Fibroblast of mammary gland (primary cell): Measurements from ENCODE around the gene FGF11.

Experiments used
- DNase-seq: peaks from one replicate; pipeline ENCODE4 v3.0.0-alpha.2; 2010; ENCODE audit warnings: low read depth
- H3K4me3 ChIP-seq: 2 replicates; pipeline ENCODE4 v1.5.1; 2011; ENCODE audit warnings: low read depth, mild to moderate bottlenecking, low read length, moderate library complexity; ENCODE audit not compliant: control insufficient read depth
- CTCF ChIP-seq: conservative IDR thresholded peaks from 2 replicates; pipeline ENCODE4 v1.5.1; 2011; ENCODE audit warnings: low read depth, low read length, inconsistent platforms; ENCODE audit not compliant: control insufficient read depth, insufficient read depth

Gene FGF11

DNA sequence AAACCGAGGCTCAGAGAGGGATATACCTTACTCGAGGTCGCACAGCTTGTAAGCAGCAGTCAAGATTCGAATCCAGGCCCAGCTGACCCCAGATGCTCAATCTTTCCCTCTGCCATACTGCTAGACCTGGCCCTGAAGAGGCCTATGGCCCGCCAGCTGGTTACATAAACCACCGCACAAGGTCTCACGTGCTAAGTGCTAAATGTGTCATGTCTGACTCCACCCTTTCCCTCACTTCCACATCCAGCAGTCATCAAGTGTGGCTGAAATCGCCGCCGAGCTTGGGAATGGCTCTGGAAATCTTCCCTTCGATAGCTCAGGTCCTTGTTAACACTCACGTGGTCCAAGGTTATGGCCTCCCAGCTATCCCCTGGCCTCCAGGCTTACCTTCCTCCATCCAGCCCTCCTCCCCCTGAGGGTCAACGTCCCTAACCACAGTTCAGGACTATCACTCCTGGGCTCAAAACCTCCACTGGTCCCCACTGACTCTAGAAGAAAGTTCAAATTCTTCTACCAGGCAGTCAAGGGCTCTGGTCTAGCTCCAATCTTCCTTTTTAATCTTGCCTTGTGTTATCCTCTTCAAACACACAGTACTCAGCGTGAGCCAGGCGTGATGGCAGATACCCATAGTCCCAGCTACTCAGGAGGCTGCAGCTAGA lies 36.6 kb downstream of the FGF11 start:
- TF ChIP-seq CTCF, result no peak
- peak; percentile 74 for DNase-seq
- no peak overlapping the region for H3K4me3 ChIP-seq

- TF ChIP-seq CTCF, result no peak
These were observed 37.2 kb downstream of the FGF11 start for GRCh38 chr17:7476494-7476893.

GRCh38 chr17:7476951-7477350 lies 37.6 kb downstream of the FGF11 start:
- TF ChIP-seq CTCF, result no peak
- DNase-seq, result no peak
- H3K4me3 ChIP-seq, result no peak overlapping the region

More at GRCh38 chr17:7476494-7476893, 37.2 kb downstream of the FGF11 start:
- peak; percentile 66 for DNase-seq
- H3K4me3 ChIP-seq, result no peak overlapping the region

DNA sequence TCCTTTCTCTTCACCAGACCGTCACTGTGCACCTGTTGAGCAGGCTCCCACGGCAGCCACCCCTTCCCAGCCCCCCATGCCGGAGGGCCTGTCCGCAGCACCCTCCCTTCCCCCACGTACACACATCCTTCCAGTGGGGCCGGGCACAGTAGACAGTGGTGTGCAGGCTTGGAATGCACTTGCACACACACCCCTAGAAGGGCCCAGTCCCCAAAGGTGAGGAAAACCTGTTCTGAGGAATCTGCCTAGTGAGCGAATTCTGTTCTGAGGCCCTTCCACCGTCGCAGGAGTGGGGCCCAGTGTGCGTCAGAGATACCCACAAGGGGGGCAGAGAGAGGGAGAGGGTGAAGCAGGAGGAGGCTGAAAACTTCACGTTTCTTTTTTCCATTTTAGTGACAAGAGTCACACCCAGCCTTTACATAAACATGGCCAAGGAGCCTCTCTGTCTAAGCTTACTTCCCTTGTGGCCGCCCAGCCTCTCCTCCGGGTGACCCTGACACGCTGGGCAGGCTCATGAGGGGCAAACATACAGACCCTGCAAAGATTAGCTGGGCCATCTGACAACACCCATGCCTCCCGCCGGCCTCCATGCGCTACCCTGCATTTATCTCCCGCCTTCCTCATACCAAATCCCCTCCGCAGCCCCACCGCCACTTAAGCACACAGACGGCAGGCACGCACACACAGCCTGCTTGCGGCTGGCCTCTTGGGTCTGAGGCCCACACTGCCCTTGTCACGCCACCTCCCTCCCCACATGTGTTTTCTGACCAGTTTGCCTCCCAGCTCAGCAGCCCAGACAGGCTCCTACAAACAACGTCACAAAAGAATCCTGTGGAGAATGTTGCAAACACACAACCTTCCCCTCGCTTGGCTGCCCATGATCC lies 38.3 kb downstream of the FGF11 start:
- H3K4me3 ChIP-seq, result peak overlapping the region; percentile 68
- TF ChIP-seq CTCF, result no peak
- peak; percentile 83 for DNase-seq

- DNase-seq, result peak; percentile 41
- TF ChIP-seq CTCF, result no peak
These were observed 39.2 kb downstream of the FGF11 start for GRCh38 chr17:7478276-7479212.

More at GRCh38 chr17:7478276-7479212, 39.2 kb downstream of the FGF11 start:
- peak overlapping the region; percentile 68 for H3K4me3 ChIP-seq
